H1 (cell line): ENCODE results near the gene UBTD2. TPM values are rescaled to one million over a fixed set of nuclear protein-coding genes. Genes with fewer than 3 reads are reported as not detected.

ENCODE experiments used
- CTCF ChIA-PET: fragments of 300-600 bp; sonication (Branson Sonifier 250); formaldehyde crosslinking; loops from one replicate; lab custom pipeline; 2021; ENCODE audit not compliant: partially characterized antibody; lab: Charles Lee
- POLR2A ChIA-PET: fragments of 300-600 bp; sonication (Branson Sonifier 250); formaldehyde crosslinking; loops from one replicate; lab custom pipeline; 2021; ENCODE audit warnings: inconsistent platforms; ENCODE audit not compliant: partially characterized antibody; lab: Charles Lee
- DNase-seq, 2 experiments: peaks; one replicate each; pipeline versions ENCODE4 v3.0.0 to v3.0.0-alpha.2; 2010 to 2022; ENCODE audit warnings: low spot score in 2 of 2, low read depth in 1 of 2, mixed read lengths in 1 of 2
- FAIRE-seq: peaks from 2 replicates; lab custom pipeline; 2011; peaks lifted over from hg19 to GRCh38; lab: Jason Lieb, UNC
- H2AFZ ChIP-seq: 2 replicates; pipeline ENCODE4 v1.8.1; 2012; ENCODE audit warnings: low read length, inconsistent platforms
- H2AK5ac ChIP-seq: 2 replicates; pipeline ENCODE4 v1.6.1; 2013; ENCODE audit warnings: low read depth, low read length
- H2BK120ac ChIP-seq: replicated peaks from 2 replicates; pipeline ENCODE3; 2013; ENCODE audit warnings: low read depth, low read length, inconsistent platforms
- H2BK12ac ChIP-seq: 2 replicates; pipeline ENCODE4 v1.6.1; 2013; ENCODE audit warnings: low read depth, low read length
- H2BK15ac ChIP-seq: 2 replicates; pipeline ENCODE4 v1.6.1; 2013; ENCODE audit warnings: low read length
- H2BK20ac ChIP-seq: 2 replicates; pipeline ENCODE4 v1.6.1; 2013; ENCODE audit warnings: low read length
- H2BK5ac ChIP-seq: 2 replicates; pipeline ENCODE4 v1.6.1; 2013; ENCODE audit warnings: low read depth, low read length
- H3K14ac ChIP-seq: 2 replicates; pipeline ENCODE4 v1.6.1; 2013; ENCODE audit warnings: inconsistent platforms; ENCODE audit not compliant: insufficient read length
- H3K18ac ChIP-seq: 2 replicates; pipeline ENCODE4 v1.6.1; 2013; ENCODE audit warnings: low read length; ENCODE audit errors: extremely low read depth
- H3K23ac ChIP-seq: 2 replicates; pipeline ENCODE4 v1.6.1; 2013; ENCODE audit warnings: inconsistent platforms; ENCODE audit not compliant: insufficient read length
- H3K23me2 ChIP-seq: 2 replicates; pipeline ENCODE4 v1.6.1; 2013; ENCODE audit warnings: low read depth, low read length
- H3K27ac ChIP-seq: 2 replicates; pipeline ENCODE4 v1.6.1; 2011; ENCODE audit warnings: low read depth, low read length, inconsistent platforms
- H3K27me3 ChIP-seq, 4 experiments: replicated peaks in 1 of 4; 1 replicate in 1 of 4; 2 replicates in 3 of 4; pipeline versions ENCODE4 v1.6.1 to v1.8.1; 2011 to 2013; ENCODE audit warnings: low read length in 3 of 4, mild to moderate bottlenecking in 3 of 4, inconsistent platforms in 2 of 4, mixed read lengths in 2 of 4, moderate library complexity in 1 of 4; ENCODE audit not compliant: control insufficient read depth in 3 of 4, insufficient read depth in 3 of 4; ENCODE audit errors: extremely low read depth in 1 of 4
- H3K36me3 ChIP-seq, 4 experiments: 2 replicates each; pipeline versions ENCODE4 v1.6.1 to v1.8.1; 2011 to 2013; ENCODE audit warnings: mild to moderate bottlenecking in 4 of 4, low read length in 3 of 4, moderate library complexity in 2 of 4, control low read depth in 1 of 4, inconsistent platforms in 1 of 4; ENCODE audit not compliant: insufficient read depth in 4 of 4, control insufficient read depth in 2 of 4
- H3K4ac ChIP-seq: replicated peaks from 2 replicates; pipeline ENCODE3; 2013; ENCODE audit warnings: low read length, low read depth, mixed read lengths, inconsistent platforms; ENCODE audit not compliant: insufficient read length
- H3K4me1 ChIP-seq, 4 experiments: replicated peaks in 1 of 4; 1 replicate in 1 of 4; 2 replicates in 3 of 4; pipeline versions ENCODE4 v1.6.1 to v1.8.1; 2011 to 2013; ENCODE audit warnings: low read length in 3 of 4, inconsistent platforms in 2 of 4, mixed read lengths in 1 of 4; ENCODE audit not compliant: insufficient read depth in 4 of 4, control insufficient read depth in 3 of 4
- H3K4me2 ChIP-seq, 2 experiments: 2 replicates each; pipeline versions ENCODE4 v1.6.1 to v1.8.1; 2011 to 2013; ENCODE audit warnings: low read depth in 2 of 2, low read length in 2 of 2, control low read depth in 1 of 2, inconsistent platforms in 1 of 2, mild to moderate bottlenecking in 1 of 2; ENCODE audit not compliant: insufficient read depth in 1 of 2
- H3K4me3 ChIP-seq, 4 experiments: fragments of 200-600, 300-600 bp in 1 of 4; sonication (generic), shearing (Covaris generic), sonication (Bioruptor Twin) in 1 of 4; 2 replicates each; pipeline versions ENCODE4 v1.5.1 to v1.8.1; 2011 to 2016; ENCODE audit warnings: low read length in 4 of 4, low read depth in 3 of 4, control low read depth in 2 of 4, inconsistent platforms in 2 of 4, mild to moderate bottlenecking in 2 of 4, mixed read lengths in 1 of 4, moderate library complexity in 1 of 4; ENCODE audit not compliant: insufficient read depth in 2 of 4; ENCODE audit errors: extremely low read depth in 1 of 4
- H3K56ac ChIP-seq: replicated peaks from 2 replicates; pipeline ENCODE3; 2013; ENCODE audit warnings: low read depth, mild to moderate bottlenecking, mixed read lengths, low read length, inconsistent platforms; ENCODE audit not compliant: insufficient read length
- H3K79me1 ChIP-seq: 2 replicates; pipeline ENCODE4 v1.6.1; 2013; ENCODE audit warnings: low read depth, low read length, control low read depth
- H3K79me2 ChIP-seq, 2 experiments: 2 replicates each; pipeline versions ENCODE4 v1.6.1 to v1.8.1; 2012 to 2013; ENCODE audit warnings: low read length in 2 of 2, mild to moderate bottlenecking in 2 of 2, inconsistent platforms in 1 of 2; ENCODE audit not compliant: insufficient read depth in 2 of 2, control insufficient read depth in 1 of 2
- H3K9ac ChIP-seq, 4 experiments: replicated peaks in 1 of 4; 1 replicate in 1 of 4; 2 replicates in 3 of 4; pipeline versions ENCODE4 v1.6.1 to v1.8.1; 2011 to 2013; ENCODE audit warnings: low read depth in 3 of 4, low read length in 3 of 4, control low read depth in 2 of 4, mild to moderate bottlenecking in 2 of 4, moderate library complexity in 2 of 4, inconsistent platforms in 1 of 4; ENCODE audit errors: extremely low read depth in 1 of 4
- H3K9me3 ChIP-seq, 2 experiments: 2 replicates each; pipeline versions ENCODE4 v1.6.1 to v1.8.1; 2012 to 2013; ENCODE audit warnings: mild to moderate bottlenecking in 2 of 2, moderate library complexity in 2 of 2, control low read depth in 1 of 2, inconsistent platforms in 1 of 2, low read depth in 1 of 2, low read length in 1 of 2, mixed read lengths in 1 of 2; ENCODE audit not compliant: insufficient read depth in 2 of 2
- H4K20me1 ChIP-seq, 2 experiments: replicated peaks in 1 of 2; 2 replicates each; pipeline versions ENCODE3 to v1.8.1; 2011 to 2013; ENCODE audit warnings: inconsistent platforms in 2 of 2, low read length in 2 of 2, mild to moderate bottlenecking in 1 of 2; ENCODE audit not compliant: insufficient read depth in 2 of 2, control insufficient read depth in 1 of 2
- H4K5ac ChIP-seq: 2 replicates; pipeline ENCODE4 v1.6.1; 2013; ENCODE audit warnings: low read length, low read depth, mixed read lengths, inconsistent platforms; ENCODE audit not compliant: insufficient read length
- H4K8ac ChIP-seq: 2 replicates; pipeline ENCODE4 v1.8.0; 2013; ENCODE audit warnings: mild to moderate bottlenecking, moderate library complexity, low read length, inconsistent platforms; ENCODE audit not compliant: insufficient read depth; ENCODE audit errors: extremely low read depth
- H4K91ac ChIP-seq: replicated peaks from 2 replicates; pipeline ENCODE3; 2013; ENCODE audit warnings: low read length, mixed read lengths, inconsistent platforms; ENCODE audit not compliant: insufficient read length
- CBX8 ChIP-seq: fragments of 300-800, 300-1000 bp; sonication (generic); IDR thresholded peaks from 2 replicates; pipeline ENCODE4 v1.7.1; 2016; ENCODE audit warnings: low read depth, low read length, borderline replicate concordance
- CEBPB ChIP-seq: IDR thresholded peaks from 2 replicates; pipeline ENCODE4 v1.6.1; 2012; ENCODE audit warnings: low read depth, low read length
- CHD2 ChIP-seq: IDR thresholded peaks from 2 replicates; pipeline ENCODE4 v1.6.1; 2012; ENCODE audit warnings: low read length, improper control_type of control experiment
- EP300 ChIP-seq, 2 experiments: IDR thresholded peaks; 1 replicate in 1 of 2; 2 replicates in 1 of 2; pipeline ENCODE4 v1.6.1; 2011 to 2012; ENCODE audit warnings: low read depth in 2 of 2, low read length in 2 of 2, mild to moderate bottlenecking in 2 of 2, borderline replicate concordance in 1 of 2, inconsistent platforms in 1 of 2, moderate library complexity in 1 of 2
- FOSL1 ChIP-seq: IDR thresholded peaks from 2 replicates; pipeline ENCODE4 v1.6.1; 2011; ENCODE audit warnings: mild to moderate bottlenecking, low read depth, low read length, moderate library complexity; ENCODE audit not compliant: insufficient read depth
- GABPA ChIP-seq: IDR thresholded peaks from 2 replicates; pipeline ENCODE4 v1.6.1; 2011; ENCODE audit warnings: mild to moderate bottlenecking, low read length, moderate library complexity, borderline replicate concordance; ENCODE audit not compliant: insufficient read depth
- POLR2A ChIP-seq, 2 experiments: IDR thresholded peaks; 1 replicate in 1 of 2; 2 replicates in 1 of 2; pipeline ENCODE4 v1.6.1; 2011; ENCODE audit warnings: low read depth in 2 of 2, low read length in 2 of 2, mild to moderate bottlenecking in 2 of 2; ENCODE audit errors: control extremely low read depth in 1 of 2
- POU5F1 ChIP-seq: IDR thresholded peaks from 2 replicates; pipeline ENCODE4 v1.6.1; 2011; ENCODE audit warnings: low read depth, mild to moderate bottlenecking, low read length, moderate library complexity
- TAF7 ChIP-seq: optimal IDR thresholded peaks from 2 replicates; pipeline ENCODE3; 2011; ENCODE audit warnings: low read depth, mild to moderate bottlenecking, inconsistent platforms, low read length, moderate library complexity, borderline replicate concordance
- TCF12 ChIP-seq: IDR thresholded peaks from 2 replicates; pipeline ENCODE4 v1.6.1; 2011; ENCODE audit warnings: low read depth, mild to moderate bottlenecking, low read length
- WGBS, 2 experiments: shearing (Covaris generic) in 1 of 2; methylation state at CpG; one replicate each; pipeline versions ENCODE4 v1.1.6 to v1.1.7; 2013 to 2015; ENCODE audit warnings: low lambda C conversion rate in 2 of 2, mixed read lengths in 2 of 2, inconsistent platforms in 1 of 2, low coverage in 1 of 2, missing lambda C conversion rate in 1 of 2; ENCODE audit not compliant: insufficient replicate concordance in 2 of 2, insufficient coverage in 1 of 2, insufficient read length in 1 of 2; ENCODE audit errors: extremely low coverage in 1 of 2, missing lambda C conversion rate in 1 of 2; 5-methylcytosine and 5-hydroxymethylcytosine counted together
- polyA plus RNA-seq, 7 experiments: library from polyadenylated mRNA; depleted of rRNA in 3 of 7; stranded (reverse) in 5 of 7; unstranded in 2 of 7; fragments of >200 nt in 5 of 7; fragments of 200-250 nt in 2 of 7; gene quantifications; 1 replicate in 5 of 7; 2 replicates in 1 of 7; 4 replicates in 1 of 7; pipeline versions ENCODE4 v1.2.1 to v1.2.3, GENCODE V29; 2011 to 2013; ENCODE audit warnings: missing spikeins in 2 of 7, mixed read lengths in 2 of 7
- total RNA-seq: library from RNA; stranded (reverse); fragmentation: NEBNext Ultra II Directional; extraction: Animal tissue kit (Norgen Biotek cat#: 25700); gene quantifications from 2 replicates; pipeline ENCODE4 v1.2.1, GENCODE V29; 2021

UBTD2 gene
- total and polyA plus RNA-seq, 2 of the 8 experiments (the other 6 are each of a cell fraction or from before 2014, with no cell fraction given), result 14.5 to 39.2 TPM

- Histone ChIP-seq H3K27me3 (no peaks in the 10 kb centered on the region; a peak in 1 of 7 replicates), H3K9me3 (no peaks in the 10 kb centered on the region), H3K23ac (no peak overlapping the region), H2BK20ac (no peak overlapping the region), H2BK120ac (no peak overlapping the region), H2BK5ac (no peak overlapping the region), H3K79me2 (peaks cover 0 to 11% of the 10 kb centered on the region in 2 experiments; a peak in 1 of 4 replicates), H4K20me1 (peaks cover 0 to 6% of the 10 kb centered on the region in 2 experiments), H3K27ac (no peak overlapping the region), H3K23me2 (peaks cover 17% of the 10 kb centered on the region), H3K9ac (no peak overlapping the region), H3K4ac (no peak overlapping the region), H4K5ac (no peak overlapping the region), H3K56ac (no peak overlapping the region), H2BK15ac (no peak overlapping the region), H2BK12ac (no peak overlapping the region), H3K14ac (no peak overlapping the region), H4K91ac (no peak overlapping the region), H3K18ac (no peak overlapping the region), H3K79me1 (peaks cover 11% of the 10 kb centered on the region), H3K36me3 (no peaks in the 10 kb centered on the region), H2AFZ (no peak overlapping the region), H3K4me1 (peaks cover 0 to 4% (median 1%) of the 10 kb centered on the region in 4 experiments; a peak in 3 of 7 replicates), H4K8ac (no peak overlapping the region), H3K4me3 (no peak overlapping the region), H2AK5ac (no peak overlapping the region), H3K4me2 (no peak overlapping the region)
- TF ChIP-seq TCF12, result no peak
- no peak for TF ChIP-seq GABPA
- no peak for TF ChIP-seq EP300 (IDR thresholded peaks at IDR 0.05; ENCODE audit: borderline replicate concordance in 1 of 2, low read depth in 2 of 2, low read length in 2 of 2)
- TF ChIP-seq TAF7, result no peak
- TF ChIP-seq POU5F1, result no peak
- TF ChIP-seq FOSL1, result no peak
- no peak for TF ChIP-seq CHD2
- no peak for TF ChIP-seq CEBPB
- no peak for TF ChIP-seq POLR2A (IDR thresholded peaks at IDR 0.05; ENCODE audit: control extremely low read depth in 1 of 2, low read depth in 2 of 2, low read length in 2 of 2)
- no peak for TF ChIP-seq CBX8
- FAIRE-seq (no peak), DNase-seq (no peak)
- ChIA-PET CTCF (interaction anchor here (1.1 to 2.2 kb wide), 4 partner anchors 10 to 89 kb away, joined by 3 to 15 read pairs (median 8); no protein-coding TSS in a partner anchor), POLR2A (interaction anchor here (4.9 kb wide), 1 partner anchor 10 kb away, joined by 27 read pairs; no protein-coding TSS in a partner anchor)
- 87% methylated on average over 10 of the region's 10 CpGs; no CpG with 5 or more reads in 1 of the 2 experiments for WGBS, 2 experiments
Measured at GRCh38 chr5:172185096-172185461, 98.5 kb downstream of the UBTD2 start.
